GM21360 (cell line): ENCODE measurements around the gene LSM14A.
"Not testable (repeated sequence)": the region's sequence is repeated elsewhere in the genome, so short reads cannot be mapped to it uniquely, and the experiment has no call there.

Experiments used
- ATAC-seq: cut with Tn5 transposase; IDR thresholded peaks from one replicate; pipeline ENCODE4 v1.9.1; 2021; ENCODE audit warnings: mild to moderate bottlenecking, moderate library complexity; ENCODE audit not compliant: unreplicated experiment

The LSM14A gene

DNA sequence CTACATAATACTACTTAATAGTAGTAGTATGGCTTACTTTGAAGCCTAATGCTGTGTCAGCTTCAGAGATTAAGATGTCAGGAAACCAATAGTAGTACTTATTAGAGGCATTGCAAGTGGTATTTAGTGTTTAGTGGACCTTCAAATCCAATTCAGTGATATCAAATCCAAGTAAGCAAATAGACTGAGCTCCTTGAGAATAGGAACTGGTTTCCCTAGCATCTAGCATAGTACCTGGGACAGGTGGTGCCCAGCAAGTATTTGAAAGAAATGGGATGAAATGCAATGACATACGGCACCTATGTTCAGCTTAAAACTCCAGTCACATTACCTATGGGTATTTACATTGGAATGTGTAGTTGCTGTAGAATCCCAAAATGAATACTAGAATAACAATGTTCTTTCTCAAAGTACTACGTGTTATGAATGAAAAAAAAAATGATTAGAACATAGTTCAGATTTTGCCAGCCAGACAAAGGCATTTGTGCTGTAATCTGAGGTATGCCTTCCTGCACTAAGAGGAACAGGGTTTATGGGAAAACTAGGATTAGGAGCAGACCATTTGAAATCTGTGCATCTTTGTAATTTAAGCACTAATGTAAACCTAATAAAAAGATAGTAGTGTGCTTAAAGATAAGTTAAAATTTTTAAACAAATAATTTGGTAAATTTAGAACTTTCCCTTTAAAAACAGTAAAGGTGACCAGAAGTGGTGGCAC is 17.1 kb downstream of the LSM14A start:
- no peak for ATAC-seq

DNA sequence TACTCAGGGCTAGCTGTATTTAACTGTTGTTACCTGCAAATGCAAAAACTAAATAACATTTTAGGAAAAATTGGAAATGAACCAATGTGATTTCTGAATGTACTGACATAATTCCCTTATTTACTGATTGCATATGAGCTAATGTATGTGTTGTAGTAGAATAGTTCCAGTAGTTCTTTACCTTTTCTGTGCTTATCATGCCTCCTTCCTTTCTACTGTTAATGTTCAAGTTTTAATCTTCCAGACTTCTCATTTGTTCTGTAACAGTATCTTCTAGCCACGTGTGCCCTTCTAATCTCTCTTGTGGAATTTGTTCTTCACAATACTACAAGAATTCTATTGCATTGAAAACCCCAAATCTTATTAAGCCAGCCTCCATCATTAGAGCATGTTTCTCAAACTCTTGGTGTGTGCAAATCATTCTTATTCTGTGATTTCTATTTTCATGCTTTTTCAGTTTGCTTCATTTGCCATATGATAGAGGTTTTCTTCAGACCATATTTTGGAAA is 17.7 kb downstream of the LSM14A start:
- ATAC-seq, result no peak

DNA sequence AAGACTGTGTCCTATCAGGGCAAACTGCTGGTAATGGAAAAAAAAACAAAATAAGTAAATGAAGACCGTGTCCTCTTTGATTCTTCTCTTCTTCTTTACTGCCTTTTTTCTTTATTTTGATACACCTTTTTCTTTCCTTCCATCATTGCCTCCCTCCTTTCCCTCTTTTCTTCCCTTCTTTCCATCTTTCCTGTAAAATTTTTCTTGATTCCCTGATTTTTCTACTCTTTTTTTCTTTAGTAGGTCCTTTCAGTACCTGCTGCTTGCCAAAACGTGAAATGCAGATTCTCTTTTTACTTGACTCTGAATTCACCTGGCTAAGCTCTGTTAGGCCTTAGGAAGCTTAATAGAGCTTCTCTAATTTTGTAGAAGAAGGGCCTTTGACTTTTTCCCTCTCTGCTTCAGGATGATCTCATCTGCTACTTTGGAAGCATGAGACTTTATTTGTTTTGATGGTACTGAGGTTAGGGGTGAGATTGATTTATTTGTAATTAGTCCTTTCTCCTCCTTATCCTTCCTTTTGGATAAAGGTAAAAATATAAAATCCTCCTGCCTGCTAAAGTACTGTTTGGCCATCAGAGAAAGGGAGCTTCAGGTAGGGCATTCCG is 19.2 kb downstream of the LSM14A start:
- no peak for ATAC-seq

DNA sequence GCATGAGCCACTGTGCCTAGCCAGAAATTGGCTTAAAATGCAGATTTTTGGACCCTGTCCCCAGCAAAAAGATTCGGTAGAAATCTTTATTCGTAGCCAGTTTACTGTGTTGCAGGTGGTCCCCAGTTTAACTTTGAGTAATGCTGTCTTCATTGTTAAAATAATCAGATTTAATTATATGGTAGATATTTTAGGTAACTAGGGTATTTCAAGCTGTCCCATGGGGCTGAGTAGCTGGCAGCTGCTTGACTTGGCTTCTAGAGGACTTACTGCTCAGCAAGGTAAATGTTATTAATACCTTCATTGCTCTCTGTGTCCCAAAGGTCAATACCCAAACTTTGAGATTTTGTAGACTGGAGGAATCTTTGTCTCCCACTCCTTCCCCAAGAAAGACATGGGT is 21.1 kb downstream of the LSM14A start:
- ATAC-seq, result no peak

DNA sequence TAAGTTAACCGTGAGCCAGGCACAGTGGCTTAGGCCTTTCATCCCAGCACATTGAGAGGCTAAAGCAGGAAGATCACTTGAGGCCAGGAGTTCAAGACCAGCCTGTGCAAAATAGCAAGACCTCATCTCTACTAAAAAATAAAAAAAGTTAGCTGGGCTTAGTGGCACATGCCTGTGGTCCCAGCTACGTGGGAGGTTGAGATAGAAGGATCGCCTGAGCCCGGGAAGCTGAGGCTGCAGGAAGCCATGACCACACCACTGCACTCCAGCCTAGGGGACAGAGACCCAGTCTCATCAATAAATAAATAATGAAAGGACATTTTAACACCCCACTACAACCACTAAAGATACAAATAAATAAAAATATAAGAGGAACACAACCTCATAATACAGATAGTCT is 21.6 kb downstream of the LSM14A start:
- ATAC-seq, result no peak

DNA sequence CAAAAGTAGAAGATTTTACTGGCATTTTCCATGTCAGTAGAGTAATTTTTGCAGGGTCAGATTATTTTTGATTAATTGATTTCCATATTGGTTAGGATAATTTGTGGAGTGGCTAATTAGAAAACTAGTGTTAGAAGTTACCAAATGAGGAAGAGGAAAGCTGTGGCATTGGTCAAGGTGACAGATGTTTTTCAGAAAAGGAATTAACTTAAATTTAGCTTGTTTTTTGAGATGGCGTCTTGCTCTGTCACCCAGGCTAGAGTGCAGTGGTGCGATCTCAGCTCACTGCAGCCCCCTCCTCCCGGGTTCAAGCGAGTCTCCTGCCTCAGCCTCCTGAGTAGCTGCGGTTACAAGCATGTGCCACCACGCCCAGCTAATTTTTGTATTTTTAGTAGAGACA is 28.8 kb downstream of the LSM14A start:
- ATAC-seq, result no peak

DNA sequence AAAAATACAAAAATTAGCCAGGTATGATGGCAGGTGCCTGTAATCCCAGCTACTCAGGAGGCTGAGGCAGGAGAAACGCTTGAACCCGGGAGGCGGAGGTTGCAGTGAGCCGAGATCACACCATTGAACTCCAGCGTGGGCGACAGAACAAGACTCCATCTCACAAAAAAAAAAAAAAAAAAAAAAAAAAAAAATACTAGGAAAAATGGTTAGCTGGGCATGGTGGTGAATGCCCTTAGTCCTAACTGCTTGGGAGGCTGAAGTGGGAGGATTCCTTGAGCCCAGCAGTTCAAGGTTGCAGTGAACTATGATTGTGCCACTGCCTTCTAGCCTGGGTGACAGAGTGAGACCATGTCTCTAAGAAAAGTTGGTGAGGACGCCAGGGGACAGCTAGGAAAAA is 33.0 kb downstream of the LSM14A start:
- ATAC-seq, result not testable (repeated sequence)

DNA sequence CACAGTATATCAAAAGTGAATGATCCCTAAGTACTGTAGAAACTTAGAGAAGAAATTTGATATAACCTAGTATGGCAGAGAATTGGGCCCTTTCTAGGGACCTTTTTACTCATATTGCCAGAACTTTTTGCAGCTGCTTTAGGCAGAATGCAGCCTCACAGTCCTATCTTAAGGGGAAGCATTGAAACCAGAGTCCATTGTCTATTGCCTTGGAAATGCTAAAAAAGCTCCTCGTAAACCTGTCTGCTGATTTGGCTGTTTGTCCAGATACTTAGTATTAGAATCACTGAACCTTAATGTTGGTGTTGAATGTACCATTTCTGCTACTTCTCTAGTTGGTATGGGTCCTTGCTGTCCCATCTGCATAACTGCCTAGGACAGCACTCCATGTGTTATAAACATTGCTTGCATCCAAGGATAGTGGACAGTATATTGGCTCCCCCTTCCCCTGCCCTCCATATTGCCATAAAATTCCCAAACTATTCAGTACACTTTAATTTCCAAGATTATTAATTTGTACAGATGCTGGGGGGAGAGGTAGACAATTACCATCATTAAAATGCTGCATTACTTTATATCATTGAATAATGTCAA is 36.1 kb downstream of the LSM14A start:
- no peak for ATAC-seq

DNA sequence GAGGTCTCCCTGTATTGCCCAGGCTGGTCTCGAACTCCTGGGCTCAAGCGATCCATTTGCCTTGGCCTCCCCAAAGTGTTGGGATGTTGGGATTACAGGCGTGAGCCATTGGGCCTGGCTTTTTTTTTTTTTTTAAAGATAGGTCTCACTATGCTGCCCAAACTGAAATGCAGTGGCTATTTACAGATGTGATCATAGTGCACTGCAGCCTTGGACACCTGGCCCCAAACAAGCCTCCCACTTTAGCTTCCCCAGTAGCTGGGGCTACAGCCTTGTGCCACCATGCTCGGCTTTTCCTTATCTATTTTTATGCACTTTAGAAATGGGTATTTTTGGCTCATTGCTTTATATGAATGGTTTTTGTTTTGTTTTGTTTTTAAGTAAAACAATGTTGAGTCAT is 37.4 kb downstream of the LSM14A start:
- ATAC-seq, result no peak

DNA sequence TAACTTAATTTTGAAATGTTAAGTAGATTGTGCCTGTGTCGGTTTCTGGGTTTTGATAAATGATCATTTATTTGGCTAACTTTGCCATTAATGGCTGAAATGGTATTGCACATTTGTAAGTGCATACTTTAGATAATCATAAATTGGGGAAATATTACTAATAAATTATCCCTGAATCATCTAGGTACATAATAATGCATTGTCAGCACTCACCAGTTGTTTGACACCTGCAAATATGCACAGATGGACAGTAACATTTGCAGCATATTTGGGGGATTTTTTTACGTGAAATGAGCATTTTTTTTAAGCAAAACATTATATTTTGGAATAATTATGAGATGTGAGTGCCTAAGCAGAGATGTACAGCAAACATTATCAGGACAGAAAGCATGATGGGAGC is 41.0 kb downstream of the LSM14A start:
- ATAC-seq, result no peak

DNA sequence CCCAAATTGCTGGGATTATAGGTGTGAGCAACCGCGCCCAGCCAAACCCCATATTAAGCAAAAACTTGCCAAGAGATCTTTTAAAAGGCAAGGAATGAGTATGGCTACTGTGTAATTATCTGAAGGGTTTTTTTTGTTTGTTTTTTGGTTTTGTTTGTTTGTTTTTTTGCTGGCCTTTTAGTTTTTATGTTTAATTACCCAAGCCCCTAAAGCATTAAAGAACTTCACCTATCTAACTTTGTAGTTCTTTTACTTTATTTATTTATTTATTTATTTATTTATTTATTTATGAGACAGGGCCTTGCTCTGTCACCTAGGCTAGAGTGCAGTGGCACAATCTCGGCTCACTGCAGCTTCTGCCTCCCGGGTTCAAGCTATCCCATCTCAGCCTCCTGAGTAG is 41.7 kb downstream of the LSM14A start:
- no peak for ATAC-seq

DNA sequence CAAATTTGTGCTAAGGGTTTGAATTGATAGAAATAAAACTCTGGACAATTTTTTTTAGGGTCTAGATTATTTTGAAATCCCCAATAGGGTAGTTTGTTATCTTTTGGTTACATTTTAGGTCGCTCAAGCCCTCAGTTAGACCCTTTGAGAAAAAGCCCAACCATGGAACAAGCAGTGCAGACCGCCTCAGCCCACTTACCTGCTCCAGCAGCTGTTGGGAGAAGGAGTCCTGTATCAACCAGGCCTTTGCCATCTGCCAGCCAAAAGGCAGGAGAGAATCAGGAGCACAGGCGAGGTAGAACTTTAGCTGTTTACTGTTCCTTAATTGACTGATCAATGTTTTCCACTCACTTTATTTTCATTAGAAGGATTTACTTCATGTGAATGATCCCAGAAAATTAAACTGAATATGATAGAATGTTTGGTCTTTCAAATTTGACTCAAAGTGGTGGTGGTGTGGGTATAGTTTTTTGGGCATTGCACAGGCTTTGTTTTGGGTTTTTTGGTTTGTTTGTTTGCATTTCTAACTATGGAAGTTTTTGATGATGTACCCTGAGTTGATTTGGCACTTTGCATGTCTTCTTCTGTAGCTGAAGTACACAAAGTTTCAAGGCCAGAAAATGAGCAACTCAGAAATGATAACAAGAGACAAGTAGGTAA is 42.8 kb downstream of the LSM14A start:
- no peak for ATAC-seq

DNA sequence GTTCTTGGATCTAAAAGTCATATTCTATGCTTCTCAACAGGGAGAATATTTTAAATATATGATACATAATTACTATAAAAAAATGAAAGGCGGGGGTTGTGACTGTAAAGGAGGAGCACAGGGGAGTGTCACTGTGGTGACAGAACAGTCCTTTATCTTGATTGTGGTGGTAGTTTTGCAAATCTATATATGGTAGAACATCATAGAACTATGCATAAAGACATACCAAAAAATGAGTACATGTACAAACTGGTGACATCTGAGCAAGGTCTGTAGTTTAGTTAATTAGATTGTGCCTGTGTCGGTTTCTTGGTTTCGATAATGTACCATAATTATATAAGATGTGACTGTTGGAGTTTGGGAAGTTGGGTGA is 43.3 kb downstream of the LSM14A start:
- ATAC-seq, result no peak

DNA sequence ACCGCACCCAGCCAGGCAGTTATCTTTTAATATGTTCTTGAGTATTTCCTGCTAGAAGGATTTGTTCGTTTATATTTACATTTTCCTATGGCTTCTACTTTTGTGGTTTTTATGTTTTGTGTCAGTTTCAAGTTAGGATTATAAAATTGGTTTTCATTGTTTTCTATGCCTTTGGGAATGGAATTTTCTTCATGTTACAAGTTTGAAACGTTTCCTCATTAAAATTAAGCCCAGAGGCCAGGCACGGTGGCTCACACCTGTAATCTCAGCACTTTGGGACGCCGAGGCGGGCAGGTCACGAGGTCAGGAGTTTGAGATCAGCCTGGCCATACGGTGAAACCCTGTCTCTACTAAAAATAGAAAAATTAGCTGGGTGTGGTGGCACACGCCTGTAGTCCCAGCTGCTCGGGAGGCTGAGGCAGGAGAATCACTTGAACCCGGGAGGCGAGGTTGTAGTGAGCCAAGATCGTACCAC is 44.5 kb downstream of the LSM14A start:
- not testable (repeated sequence) for ATAC-seq

DNA sequence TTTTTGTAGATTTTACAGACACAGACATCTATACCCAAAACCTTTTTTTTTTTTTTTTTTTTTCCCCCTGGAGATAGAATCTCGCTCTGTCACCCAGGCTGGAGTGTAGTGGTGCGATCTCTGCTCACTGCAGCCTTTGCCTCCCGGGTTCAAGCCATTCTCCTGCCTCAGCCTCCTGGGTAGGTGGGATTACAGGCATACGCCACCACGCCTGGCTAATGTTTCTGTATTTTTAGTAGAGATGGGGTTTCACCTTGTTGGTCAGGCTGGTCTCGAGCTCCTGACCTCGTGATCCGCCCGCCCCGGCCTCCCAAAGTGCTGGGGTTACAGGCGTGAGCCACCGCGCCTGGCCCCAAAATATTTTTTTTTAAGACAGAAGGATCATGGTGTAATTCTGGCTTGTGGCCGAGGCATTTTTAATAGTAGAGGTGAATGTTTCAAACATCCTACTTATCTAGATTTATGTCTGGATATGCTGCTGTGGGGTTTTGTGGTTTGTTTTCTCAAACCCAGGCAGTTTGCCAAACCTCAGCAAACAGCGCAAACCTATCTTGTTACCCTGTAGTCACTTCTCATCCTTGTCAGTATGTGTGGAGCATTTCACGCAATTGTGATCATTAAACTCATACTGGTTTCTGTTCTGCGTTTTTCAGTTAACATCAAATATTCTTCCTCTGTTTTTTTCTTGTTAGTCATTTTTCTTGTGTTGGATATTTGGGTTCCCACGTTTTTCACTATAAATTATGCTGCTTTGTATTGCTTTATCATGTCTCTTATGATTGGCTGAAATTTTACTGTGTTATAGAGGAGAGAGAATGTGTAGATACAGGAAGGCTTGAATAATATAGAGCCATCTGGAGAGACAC is 45.9 kb downstream of the LSM14A start:
- ATAC-seq, result peak; percentile 63

DNA sequence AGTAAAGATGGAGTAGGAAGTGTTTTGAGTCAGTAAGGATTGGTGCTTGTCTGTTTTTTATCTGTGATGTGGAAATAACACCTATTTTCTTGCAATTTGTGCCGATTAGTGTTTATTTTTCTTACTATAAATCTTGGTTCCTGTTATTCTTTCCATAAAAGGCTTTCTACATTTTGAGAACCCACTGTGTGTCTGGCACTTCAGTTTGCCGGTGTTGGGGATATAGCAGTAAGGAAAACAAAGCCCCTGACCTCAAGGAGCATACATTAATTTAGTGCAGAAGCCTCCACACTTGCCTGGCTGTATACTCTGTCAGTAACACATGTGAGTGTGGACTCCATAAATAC is 46.5 kb downstream of the LSM14A start:
- ATAC-seq, result no peak

DNA sequence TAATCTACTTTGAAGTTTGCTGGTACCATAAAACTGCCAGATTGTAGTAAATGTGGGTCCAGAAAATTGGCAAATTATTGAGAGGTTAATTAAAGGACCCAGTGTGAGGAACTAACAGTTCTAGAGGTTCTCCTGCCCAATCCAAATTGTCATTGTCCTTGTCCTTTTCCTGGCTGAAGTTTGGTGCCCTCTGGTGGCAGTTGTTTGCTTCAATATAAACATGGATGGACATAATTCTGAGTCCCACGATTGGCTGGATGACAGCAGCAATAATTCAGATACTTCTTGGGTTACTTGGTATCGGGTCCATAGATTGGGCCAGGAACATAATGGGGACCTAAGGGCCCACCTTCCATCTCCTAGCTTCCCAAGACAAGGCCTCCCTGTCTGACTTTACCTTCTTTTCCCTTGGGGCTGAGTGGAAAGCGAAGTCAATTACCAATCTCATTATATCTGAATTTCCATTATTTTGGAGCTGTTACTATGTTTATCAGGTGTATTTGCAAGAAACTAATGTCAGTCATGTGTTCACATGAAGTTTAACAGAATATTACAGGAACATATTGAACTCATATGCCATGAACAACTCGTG is 48.3 kb downstream of the LSM14A start:
- no peak for ATAC-seq

DNA sequence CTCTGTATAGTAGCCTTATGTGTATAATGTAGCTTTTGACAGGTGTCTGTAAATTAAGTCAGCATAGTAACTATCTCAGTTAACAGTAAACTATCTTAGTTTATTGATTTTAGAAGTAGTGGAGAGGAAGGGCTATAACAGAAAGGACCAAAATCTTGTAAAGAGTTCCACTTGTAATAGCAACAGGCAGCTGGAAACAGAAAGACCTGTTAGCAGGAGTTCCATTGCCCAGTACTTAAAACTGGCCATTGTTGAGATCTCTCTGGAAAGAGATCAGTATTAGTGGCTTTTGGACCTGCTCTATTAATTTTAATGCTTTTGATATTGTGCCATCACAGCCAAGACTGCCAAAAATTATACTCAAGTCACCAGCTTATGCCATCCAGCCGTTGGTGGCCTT is 50.1 kb downstream of the LSM14A start:
- ATAC-seq, result no peak

DNA sequence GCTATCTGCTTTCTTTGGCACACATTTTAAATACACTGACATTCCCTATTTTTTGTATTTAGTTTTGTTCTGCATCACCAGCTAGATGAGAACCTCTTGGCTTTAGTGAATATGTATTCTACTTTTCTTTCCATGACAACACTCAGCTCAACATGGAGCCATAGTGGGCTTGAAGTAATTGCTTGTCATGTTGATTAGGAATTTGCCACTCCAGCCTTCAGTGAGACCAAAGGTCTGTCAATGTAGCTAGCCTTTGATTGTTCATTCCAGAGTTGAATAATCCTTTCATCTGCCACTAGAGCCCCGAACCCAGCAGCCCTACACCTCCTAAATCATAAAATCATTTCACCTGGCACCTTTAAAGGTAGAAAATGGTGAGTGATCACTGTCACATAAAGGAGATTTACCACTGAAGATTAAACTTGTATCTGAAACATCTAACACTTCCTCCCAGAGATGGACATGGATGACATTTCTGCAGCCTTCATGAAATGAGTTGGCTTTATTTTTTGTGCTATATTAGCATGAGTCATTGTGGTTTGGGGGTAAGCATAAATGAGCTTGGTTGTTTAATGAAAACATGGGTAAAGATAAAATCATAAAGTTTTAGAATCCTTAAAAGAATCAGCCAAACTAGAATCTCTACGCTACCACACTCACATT is 52.8 kb downstream of the LSM14A start:
- no peak for ATAC-seq

DNA sequence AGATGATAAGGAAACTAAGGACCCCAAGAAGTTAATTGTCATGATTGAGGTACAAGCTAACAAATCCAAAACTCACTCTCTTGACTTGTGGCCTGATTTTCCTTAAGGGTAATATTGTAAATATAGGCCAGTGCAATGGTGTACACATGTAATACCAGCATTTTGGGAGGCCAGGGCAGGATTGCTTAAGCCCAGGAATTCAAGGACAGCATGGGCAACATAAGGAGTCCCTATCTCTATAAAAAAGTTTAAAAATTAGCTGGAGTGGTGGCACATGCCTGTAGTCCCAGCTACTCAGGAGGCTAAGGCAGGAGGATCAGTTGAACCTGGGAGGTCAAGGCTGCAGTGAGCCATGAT is 53.3 kb downstream of the LSM14A start:
- no peak for ATAC-seq
